Activated T-cell treated with anti-CD3 and anti-CD28 coated beads, Interleukin-2, amount 50 U/mL, for 48 hours (primary cell): ENCODE data around the gene LIPT2.
A peak's percentile ranks its signal among the peaks of the same experiment; 100 is the strongest.

Experiments used
- DNase-seq, 2 experiments: peaks; one replicate each; pipeline ENCODE4 v3.0.0-alpha.2; 2020

LIPT2 gene

GRCh38 chr11:74464746-74465145 lies 28.8 kb downstream of the LIPT2 start:
- DNase-seq = no peak

- DNase-seq = no peak
Measured at GRCh38 chr11:74463216-74463615, 30.3 kb downstream of the LIPT2 start.

- no peak for DNase-seq
Measured at GRCh38 chr11:74462631-74463030, 30.9 kb downstream of the LIPT2 start.

GRCh38 chr11:74462009-74462408 lies 31.5 kb downstream of the LIPT2 start:
- DNase-seq = no peak

- DNase-seq = no peak
Measured at GRCh38 chr11:74460481-74461154, 32.9 kb downstream of the LIPT2 start.

- DNase-seq = no peak
Measured at GRCh38 chr11:74460065-74460464, 33.5 kb downstream of the LIPT2 start.

- no peak for DNase-seq
Measured at GRCh38 chr11:74459584-74459983, 33.9 kb downstream of the LIPT2 start.

- DNase-seq = no peak
Measured at GRCh38 chr11:74457356-74457755, 36.2 kb downstream of the LIPT2 start.

GRCh38 chr11:74453373-74453975 lies 40.0 kb downstream of the LIPT2 start:
- peak; percentile 76 to 79 for DNase-seq

GRCh38 chr11:74452366-74452765 lies 41.2 kb downstream of the LIPT2 start:
- DNase-seq = no peak

GRCh38 chr11:74450318-74450717 lies 43.2 kb downstream of the LIPT2 start:
- DNase-seq = no peak

GRCh38 chr11:74449369-74449931 lies 44.1 kb downstream of the LIPT2 start:
- peak; percentile 31 to 32 for DNase-seq

- no peak for DNase-seq
Measured at GRCh38 chr11:74447720-74448119, 45.8 kb downstream of the LIPT2 start.

- no peak for DNase-seq
Measured at GRCh38 chr11:74446532-74446938, 47.0 kb downstream of the LIPT2 start.

GRCh38 chr11:74444173-74444826 lies 49.2 kb downstream of the LIPT2 start:
- DNase-seq = no peak

GRCh38 chr11:74443071-74443864 lies 50.3 kb downstream of the LIPT2 start:
- no peak for DNase-seq

- no peak for DNase-seq
Measured at GRCh38 chr11:74442636-74443035, 50.9 kb downstream of the LIPT2 start.
